Stimulated activated CD4-positive, alpha-beta T cell treated with anti-CD3 and anti-CD28 coated beads, Interleukin-1b, Interleukin-23, amount 100 ng/mL, for 24 hours (primary cell): ENCODE results near the gene SRRM4.

ENCODE experiments used
- DNase-seq, 4 experiments: peaks; one replicate each; pipeline ENCODE4 v3.0.0-alpha.2; 2020; ENCODE audit warnings: low read depth in 4 of 4, low spot score in 1 of 4

Gene SRRM4

DNA sequence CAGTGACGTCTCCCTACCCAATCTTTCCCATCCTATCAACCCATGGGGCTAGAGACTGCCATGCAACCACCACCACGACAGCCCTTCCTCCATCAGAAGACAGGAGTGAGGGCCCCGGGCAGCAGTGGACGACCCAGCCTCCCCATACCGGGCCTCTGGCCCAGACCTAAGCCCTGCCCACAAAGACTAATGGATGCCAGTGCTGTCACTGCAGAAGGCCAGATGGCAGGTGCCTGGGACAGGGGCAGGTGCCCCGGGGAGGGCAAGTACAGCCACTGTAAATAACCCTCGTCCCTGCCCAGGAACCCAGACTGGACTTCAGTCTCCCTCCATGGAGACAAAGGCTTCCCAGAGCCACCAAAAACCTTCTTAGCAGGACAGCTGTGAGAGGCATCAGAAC lies 177.1 kb downstream of the SRRM4 start:
- DNase-seq: no peak

DNA sequence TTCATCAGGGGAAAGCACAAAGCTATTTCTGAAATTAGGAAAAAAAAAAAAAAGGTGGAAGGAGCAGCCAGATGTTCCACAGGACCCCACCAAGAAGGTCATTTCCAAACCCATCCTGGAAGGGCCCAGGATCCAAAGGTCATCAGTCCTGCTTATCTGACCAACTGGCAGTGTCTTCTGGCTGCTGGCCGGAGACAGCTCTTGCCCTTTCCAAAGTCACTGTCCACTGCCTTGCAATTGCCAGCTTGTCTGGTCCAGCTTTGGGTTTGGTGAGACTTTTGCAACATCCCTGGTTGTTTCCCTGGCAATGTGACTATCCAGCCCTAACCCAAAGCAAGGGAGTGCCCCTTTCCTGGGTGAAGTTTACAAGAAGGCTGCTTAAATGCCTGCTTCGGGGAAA lies 178.5 kb downstream of the SRRM4 start:
- no peak for DNase-seq

DNA sequence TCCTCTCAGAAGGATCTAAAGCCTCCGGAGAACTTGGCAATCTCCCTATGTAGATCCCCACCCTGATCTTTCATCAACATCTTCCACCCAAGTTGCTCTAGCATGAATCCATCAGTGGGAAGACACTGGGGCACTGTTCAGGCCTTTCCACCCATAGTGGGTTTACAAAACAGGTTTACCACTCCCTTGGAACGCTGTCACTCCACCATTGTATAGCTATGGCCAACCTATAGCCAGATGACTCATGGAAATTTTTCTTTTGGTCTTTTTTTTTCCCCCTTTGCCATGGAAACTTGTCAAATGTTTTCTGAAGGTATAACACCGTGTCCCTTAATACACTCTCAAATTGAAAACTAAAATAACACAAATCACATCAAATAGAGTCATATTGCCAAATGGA lies 186.6 kb downstream of the SRRM4 start:
- no peak for DNase-seq

DNA sequence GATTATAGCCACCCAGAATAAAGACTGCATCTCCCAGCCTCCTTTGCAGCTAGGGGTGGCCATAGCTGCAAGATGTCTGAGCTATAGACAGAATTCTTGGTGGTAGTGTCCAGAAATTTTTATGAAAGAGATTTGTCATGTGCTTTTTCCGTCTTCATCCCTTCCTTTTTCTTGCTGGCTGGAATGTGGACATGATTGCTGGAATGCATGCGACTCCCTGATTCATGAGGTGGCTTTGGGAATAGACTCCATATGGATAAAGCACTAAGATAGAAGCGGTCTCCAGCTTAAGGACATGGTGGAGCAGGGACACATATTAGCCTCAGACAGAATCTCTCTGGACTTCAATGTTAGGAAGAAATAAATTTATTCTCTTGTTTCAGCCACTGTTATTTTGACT lies 187.4 kb downstream of the SRRM4 start:
- no peak for DNase-seq

DNA sequence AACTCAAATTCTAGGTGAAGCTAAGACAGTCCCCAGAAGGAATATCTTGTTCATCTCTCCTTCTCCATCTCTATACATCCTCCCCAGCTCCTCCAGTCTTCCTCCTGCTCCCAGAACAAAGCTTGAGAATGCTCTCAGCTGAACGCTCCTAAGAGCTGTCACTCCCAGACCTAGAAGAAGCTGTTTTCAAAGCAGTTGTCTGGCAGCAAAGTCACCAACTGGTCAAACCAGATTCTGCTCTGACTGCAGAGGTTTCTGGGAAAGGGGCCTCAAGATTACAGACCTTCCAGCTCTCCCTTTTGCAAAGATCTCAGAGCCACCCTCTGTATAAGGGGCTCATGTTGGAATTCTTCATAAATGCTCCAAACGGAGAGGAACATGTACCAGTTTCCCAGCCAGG lies 187.8 kb downstream of the SRRM4 start:
- DNase-seq: no peak

DNA sequence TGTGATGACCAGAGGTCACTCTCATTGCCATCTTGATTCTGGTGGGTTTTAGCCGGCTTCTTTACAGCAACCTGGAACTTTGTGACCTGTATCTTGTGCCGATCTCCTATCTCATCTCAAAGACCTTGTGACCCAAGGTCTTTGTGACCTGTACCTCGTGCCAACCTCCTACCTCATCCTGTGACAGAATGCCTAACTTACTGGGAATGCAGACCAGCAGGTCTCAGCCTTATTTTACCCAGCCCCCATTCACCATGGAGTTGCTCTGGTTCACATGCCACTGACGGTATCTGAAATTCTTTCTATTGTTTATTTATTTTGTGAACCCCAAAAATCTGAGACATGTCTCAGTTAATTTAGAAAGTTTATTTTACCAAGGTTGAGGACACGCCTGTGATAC lies 189.9 kb downstream of the SRRM4 start:
- DNase-seq: no peak

DNA sequence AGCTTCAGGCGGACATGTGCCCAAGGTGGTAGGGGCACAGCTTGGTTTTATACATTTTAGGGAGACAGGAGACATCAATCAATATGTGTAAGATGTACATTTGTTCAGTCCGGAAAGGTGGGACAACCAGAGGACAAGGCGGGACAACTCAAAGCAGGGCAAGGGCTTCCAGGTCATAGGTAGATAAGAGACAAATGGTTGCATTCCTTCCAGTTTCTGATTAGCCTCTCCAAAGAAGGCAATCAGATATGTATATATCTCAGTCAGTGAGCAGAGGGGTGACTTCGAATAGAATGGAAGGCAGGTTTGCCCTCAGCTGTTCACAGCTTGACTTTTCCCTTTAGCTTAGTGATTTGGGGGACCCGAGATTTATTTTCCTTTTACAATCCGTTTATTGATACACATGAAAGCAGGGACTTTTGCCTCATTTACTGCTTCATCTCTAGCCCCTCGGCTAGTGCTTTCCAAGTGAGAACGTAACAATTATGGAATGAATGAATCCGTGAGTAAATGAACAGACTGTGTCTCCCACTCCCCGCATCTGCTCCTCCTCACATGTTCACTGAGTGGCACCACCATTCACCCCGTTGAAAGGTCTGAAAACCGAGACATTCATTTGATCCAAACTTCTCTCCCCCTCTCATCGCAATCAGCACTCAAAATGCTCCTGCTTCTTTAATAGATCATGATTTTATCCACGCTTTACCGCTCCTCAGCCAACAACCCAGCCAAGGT lies 190.5 kb downstream of the SRRM4 start:
- DNase-seq: no peak

DNA sequence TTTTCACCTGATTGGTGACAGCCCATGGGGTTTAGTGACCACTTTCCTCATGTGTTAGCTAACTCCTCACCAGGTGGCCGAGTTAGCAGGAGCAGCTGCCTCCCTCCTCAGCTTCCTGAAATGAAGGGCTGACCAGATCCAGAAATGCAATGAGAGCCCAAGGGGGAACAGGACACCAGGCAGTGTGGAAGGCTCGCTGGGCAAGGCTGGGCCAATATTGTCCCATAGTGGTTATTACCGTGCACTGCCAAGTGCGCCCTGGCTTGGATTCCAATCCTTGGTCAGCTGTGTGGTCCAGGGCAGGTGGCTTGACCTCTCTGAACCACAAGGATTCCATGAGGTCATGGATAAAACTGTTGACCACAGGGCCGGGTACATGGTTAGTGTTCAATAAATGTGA lies 193.7 kb downstream of the SRRM4 start:
- no peak for DNase-seq

DNA sequence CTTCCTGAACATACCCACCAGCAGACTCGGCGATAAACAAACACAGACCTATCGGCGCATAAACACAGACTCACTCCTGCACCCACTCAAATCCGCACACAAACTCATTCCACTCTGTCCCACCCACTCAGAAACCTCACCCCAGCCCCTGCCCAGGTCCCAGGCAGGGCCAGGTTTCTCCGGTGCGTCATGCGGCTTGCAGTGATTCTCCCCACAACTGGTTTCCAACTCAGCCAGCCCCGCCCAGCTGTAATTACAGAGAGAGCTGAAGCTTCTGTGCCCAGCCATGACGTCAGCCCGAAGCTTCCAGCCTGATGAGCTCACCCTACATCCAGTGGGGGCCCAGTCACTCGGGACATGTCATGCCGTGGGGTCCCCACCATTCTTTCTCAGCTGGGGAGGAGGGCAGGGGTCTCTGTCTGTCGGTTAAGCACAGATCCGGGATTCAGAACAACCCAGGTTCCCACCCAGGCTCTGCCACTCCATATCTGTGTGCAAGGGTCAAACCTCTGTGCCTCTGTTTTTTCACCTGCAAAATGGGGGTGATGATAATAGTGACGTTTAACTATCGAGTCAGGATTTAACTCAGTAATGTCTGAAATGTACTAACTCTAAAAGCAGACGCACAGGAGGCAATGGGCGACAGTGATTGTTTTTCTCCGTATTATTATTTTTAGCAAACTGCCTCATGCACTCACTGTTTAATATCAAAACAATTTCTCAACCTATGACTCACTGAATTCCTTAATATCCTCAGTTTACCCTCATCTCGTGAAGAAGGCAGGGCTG lies 195.1 kb downstream of the SRRM4 start:
- DNase-seq: no peak

DNA sequence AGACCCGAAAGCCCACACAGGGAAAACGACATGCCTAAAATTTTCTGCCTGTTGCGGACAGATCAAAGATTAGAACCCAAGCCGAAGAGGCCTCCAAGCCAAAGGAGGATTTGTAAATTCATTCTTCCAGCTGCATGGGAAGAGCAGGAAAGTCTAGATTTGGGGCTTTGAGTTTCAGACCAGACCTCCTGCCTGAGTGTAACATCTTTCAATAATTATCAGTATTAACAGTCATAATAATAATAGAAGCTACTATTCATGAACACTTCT lies 195.7 kb downstream of the SRRM4 start:
- no peak for DNase-seq

DNA sequence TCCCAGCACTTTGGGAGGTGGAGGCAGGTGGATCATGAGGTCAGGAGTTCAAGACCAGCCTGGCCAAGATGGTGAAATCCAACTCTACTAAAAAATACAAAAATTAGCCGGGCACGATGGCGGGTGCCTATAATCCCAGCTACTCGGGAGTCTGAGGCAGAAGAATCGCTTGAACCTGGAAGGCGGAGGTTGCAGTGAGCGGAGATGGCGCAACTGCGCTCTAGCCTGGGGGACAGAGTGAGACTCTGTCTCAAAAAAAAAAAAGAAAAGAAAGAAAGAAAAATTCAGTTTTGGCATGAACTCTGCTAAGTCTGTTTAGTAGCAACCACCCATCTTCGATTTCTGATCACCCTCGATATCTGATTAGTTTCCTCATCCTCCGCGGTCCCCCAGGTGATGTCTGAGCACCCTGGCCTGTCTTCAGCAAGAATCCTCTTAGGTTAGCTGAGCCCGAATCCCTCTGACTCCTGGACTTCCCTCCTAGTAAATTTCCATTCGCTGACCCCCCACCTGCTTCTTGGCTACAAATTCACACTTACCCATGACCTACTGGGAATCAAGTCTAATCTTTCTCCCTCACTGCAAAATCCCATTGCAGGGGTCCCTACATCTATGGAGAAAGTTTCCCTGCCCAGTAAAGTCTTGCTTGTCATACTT lies 196.5 kb downstream of the SRRM4 start:
- no peak for DNase-seq

DNA sequence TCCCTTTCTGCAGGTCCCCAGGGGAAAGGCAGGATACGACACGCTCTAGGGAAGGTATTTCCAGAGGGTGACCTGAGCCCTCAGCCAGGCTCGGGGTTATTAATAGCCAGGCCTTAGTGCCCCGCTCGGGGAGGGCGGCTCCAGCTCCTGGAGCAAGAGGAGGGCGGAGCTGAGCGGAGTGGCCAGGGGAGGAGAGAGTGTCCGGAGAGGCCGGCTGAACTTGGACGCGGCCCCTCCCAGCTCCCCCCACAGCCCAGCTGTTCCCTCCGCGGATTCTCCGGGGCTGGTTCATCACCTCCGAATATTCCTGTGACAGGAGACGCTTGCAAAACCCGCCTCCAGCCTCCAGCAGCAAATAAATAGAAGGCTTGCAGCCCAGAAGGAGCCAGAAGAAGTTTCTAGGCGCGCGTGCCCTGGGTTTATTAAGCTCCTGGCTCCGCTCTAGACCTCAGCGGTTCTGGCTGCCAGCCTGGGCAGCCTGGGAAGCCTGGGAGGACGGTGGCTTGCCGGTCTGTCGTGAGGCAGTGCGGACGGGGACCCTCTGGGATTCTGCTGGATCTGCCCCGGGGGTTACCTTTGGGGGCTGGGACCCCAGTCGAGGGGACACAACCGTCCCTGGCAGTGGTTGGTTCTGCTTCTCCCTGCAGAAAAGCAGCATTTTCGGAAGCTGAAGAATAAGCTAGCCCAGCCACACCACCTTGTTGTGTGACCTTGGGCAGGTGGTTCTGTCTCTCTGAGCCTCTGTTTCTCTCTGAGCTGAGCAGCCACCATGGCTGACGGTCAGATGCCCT lies 197.4 kb downstream of the SRRM4 start, which contains the start of gene HSPB8:
HSPB8 (plus strand) TSS at position 388 of the 791 bp plus-strand sequence; CDS start at position 770, 382 bp downstream.
- no peak for DNase-seq

DNA sequence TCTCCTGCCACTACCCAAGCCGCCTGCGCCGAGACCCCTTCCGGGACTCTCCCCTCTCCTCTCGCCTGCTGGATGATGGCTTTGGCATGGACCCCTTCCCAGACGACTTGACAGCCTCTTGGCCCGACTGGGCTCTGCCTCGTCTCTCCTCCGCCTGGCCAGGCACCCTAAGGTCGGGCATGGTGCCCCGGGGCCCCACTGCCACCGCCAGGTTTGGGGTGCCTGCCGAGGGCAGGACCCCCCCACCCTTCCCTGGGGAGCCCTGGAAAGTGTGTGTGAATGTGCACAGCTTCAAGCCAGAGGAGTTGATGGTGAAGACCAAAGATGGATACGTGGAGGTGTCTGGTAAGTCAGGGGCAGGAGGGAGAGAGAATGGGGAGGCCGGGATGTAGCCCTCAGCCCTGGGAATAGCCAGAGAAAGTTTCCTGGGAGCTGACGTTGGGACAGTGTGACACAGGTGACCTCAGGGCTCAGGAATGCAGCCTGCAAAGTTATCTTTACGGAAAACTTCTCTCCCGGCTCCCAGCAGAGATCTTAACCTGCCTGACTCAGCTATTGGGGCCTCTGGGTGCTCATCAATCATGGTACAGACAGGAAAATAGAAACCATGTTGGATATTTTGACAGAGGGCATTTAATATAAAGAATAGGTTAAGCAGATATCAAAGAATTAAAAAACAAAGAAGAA lies 198.1 kb downstream of the SRRM4 start:
- no peak for DNase-seq

DNA sequence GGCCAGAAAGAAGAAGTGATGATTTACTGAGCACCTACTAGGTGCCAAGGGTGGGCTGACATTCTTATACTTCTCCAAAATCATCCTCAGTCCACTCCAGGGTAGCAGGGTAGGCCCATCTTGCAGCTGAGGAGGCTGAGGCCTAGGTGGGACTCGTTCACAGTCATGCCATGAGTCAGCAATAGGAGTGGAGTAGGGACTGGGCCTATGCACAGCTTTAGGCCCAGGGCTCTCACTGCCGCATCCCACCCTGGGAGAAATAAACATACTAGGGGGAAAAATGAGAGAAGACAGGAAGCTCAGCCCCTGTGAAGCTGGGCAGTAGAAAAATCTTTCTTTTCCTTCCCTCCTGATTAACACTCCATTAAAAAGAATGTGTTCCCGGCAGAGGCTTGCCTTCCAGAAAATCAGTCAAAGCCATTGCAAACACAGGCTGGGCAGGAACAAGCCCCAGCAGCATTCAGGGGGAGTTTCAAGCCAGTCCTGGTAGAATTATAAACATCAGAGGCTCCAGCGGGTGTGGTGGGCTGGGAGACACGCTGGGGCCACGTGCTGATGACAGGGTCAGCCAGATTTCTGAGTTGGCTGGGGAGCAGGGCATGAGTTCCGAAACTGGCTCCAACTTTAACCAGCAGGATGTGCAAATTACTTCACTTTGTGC lies 199.2 kb downstream of the SRRM4 start:
- DNase-seq: no peak

DNA sequence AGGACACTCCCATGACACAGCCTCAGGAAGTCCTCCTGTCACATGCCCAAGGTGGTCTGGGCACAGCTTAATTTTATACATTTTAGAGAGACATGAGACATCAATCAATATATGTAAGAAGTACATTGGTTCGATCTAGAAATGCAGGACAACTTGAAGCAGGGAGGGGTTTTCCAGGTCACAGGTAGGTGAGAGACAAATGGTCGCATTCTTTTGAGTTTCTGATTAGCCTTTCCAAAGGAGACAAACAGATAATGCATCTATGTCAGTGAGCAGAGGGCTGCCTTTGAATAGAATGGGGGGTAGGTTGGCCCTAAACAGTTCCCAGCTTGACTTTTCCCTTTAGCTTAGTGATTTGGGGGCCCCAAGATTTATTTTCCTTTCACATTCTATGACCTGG lies 199.9 kb downstream of the SRRM4 start:
- no peak for DNase-seq

DNA sequence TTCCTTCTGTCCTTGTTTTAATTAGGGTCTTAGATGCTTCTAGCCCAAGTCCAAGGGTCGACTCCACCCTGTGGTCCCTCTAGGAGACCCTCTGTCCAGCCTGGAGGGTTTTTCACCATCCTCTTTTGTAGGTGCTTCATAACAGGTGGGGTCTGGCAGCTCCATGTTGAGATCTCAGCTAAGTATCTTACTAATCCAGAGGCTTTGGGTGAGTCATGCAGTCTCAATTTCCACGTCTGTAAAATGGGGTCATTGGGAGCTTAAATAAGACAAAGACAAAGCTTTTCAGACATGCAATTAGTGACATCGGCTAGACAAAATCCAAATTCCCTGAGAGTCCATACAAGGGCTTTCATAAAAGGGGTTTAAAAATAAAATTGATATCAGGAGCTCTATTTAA lies 200.6 kb downstream of the SRRM4 start:
- DNase-seq: no peak

DNA sequence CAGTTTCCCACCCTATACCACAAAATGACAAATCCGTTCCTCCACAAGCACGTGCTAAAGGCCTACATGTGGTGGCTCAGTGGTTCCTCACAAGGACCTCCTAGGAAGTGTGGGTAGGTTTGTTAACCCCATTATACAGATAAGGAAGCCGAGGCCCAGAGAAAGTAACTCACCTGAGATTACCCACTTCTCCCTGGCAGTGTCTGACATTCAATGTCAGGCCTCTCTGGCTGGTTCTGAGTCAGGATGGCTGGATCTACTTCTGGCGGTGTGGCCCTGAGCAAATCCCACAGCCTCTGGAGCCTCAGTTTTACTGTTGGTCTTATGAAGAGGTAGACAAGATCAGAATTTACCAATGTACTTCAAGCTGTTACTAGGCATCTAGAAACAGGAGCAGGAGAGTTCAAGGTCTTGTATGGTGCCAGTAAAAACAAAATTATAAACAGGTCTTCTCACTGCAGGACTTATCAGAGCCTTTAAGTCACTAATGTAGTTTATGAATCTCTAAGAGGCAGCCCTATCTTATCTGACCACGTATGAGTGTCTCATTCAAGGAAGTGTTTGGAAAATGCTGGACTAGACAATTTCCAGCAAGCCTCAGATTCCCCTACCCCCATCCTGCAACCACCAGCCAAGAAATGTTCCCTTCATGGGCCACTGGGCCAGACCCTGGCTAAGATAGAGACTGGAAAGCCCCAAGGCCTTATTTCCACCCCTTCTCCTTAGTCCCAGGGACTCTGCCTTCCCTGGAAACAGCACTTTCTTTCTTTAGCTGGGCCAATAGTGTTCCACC lies 201.6 kb downstream of the SRRM4 start:
- no peak for DNase-seq

DNA sequence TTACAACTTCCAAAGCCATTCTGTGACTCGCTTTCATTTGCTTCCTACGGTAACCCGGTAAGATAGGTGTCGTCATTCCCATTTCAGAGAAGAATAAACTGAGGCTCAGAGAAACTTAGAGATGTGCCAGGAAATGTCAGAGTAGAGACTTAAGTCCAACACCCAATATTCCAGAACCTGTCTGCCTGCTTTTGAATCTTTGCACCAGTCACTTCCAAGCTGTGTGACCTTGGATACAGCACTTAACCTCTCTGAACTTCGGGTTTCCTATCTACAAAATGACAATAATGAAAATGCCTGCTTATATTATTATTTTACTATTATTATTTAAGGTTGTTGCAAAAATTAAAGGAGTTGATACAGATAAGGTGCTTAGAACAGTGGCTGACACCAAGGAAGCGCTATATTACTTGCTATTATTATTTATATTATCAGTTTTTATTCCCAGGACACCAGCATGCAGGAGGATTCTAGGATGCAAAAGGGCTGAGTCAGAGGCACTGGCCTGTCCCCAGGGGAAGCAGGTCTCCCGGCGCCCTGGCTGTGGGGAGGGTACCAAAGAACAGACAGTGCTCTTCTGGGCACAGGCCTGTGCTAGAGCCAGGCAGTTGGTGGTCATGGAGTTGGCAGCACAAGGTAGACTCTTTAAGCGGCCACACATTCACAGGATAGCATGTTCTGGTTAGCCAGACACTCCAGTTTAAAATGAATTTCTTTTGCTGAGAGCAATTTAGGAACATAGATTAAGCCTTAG lies 202.8 kb downstream of the SRRM4 start:
- DNase-seq: no peak

DNA sequence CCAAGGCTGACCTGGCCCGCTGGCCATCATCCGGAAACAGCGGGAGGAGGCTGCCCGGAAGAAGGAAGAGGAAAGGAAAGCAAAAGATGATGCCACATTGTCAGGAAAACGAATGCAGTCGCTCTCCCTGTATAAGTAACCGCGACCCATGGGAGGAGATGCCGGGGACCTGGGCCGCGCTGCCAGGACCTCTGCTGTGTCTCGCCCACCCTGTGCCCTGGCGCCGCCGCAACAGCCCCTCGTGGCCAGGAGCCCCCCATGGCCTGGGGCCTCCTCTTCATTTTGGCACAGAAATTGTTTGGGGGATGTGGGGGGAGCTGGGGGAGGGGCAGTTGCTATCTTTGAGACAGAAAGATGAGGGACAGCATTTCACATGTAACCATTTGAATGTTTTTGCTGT lies 213.9 kb downstream of the SRRM4 start:
- no peak for DNase-seq
